Lower leg skin (tissue), 4 donors: ENCODE measurements around the gene ANKRD66. TPM values are rescaled to one million over a fixed set of nuclear protein-coding genes. Genes with fewer than 3 reads are reported as not detected.

Experiments
- DNase-seq, 2 donors: peaks; one replicate each; pipeline ENCODE4 v3.0.0-alpha.2; 2019; ENCODE audit warnings: low spot score in 2 of 2
- H3K4me3 ChIP-seq: fragments of 200-600 bp; sonication (generic); 2 replicates; pipeline ENCODE4 v1.5.1; 2017; ENCODE audit warnings: mild to moderate bottlenecking, low read depth; ENCODE audit not compliant: poor library complexity, severe bottlenecking
- POLR2A ChIP-seq, 2 donors: fragments of 450-650 bp; IDR thresholded peaks; one replicate each; pipeline ENCODE4 v1.6.1; 2016 to 2017; ENCODE audit warnings: antibody characterized with exemption in 2 of 2, mild to moderate bottlenecking in 1 of 2, moderate library complexity in 1 of 2
- WGBS, 2 donors: methylation state at CpG; one replicate each; pipeline ENCODE4 v1.1.5; 2018; 5-methylcytosine and 5-hydroxymethylcytosine counted together
- intact Hi-C: fragments of 100-400 bp; cut with DNase I; formaldehyde crosslinking; loops from one replicate; pipeline ENCODE4 v1.15.0; 2023; ENCODE audit warnings: low total_unique reads
- total RNA-seq, 4 donors: library from RNA; depleted of rRNA; stranded (reverse); fragments of >200 nt; gene quantifications; one replicate each; pipeline ENCODE4 v1.1.0, GENCODE V29; 2016
- TF ChIP-seq, protein P1 (sequence below), 3 donors: fragments of 450-650 bp; IDR thresholded peaks; one replicate each; pipeline ENCODE4 v1.5.1; 2016; ENCODE audit warnings: antibody characterized with exemption in 3 of 3, mild to moderate bottlenecking in 3 of 3, moderate library complexity in 2 of 3

The ANKRD66 gene
- total RNA-seq: not detected

DNA sequence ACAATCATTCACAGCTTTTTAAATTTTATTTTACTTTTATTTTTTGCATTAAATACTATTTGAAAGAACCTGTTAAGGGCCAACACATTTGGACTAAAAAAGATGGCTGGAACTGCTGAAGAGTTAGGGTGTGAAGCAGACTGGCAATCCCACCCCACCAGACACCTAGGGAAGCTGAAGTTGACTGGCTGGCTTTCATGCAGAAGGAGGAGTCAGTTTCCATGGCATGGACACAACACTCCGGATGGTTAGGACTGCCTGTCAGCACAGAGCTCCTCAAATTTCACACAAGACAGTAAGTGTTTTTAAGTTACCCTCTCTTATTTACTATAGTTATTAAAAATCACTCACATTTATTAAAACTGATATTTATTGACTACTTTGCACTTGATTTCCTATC is at the start of gene ANKRD66:
Gene ANKRD66, plus strand, starts transcription at position 238 of the 400 bp plus-strand sequence. CDS start 5,016 bp downstream, outside the sequence.
- no peak for DNase-seq
- H3K4me3 ChIP-seq: no peak within 1 kb of the TSS
- WGBS, 2 donors: 45 to 47% methylated on average over 1 of the region's 1 CpG
- intact Hi-C loops: no loop called here
- TF ChIP-seq, protein P1, sequence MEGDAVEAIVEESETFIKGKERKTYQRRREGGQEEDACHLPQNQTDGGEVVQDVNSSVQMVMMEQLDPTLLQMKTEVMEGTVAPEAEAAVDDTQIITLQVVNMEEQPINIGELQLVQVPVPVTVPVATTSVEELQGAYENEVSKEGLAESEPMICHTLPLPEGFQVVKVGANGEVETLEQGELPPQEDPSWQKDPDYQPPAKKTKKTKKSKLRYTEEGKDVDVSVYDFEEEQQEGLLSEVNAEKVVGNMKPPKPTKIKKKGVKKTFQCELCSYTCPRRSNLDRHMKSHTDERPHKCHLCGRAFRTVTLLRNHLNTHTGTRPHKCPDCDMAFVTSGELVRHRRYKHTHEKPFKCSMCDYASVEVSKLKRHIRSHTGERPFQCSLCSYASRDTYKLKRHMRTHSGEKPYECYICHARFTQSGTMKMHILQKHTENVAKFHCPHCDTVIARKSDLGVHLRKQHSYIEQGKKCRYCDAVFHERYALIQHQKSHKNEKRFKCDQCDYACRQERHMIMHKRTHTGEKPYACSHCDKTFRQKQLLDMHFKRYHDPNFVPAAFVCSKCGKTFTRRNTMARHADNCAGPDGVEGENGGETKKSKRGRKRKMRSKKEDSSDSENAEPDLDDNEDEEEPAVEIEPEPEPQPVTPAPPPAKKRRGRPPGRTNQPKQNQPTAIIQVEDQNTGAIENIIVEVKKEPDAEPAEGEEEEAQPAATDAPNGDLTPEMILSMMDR (IDR thresholded peaks at IDR 0.05): no peak
- TF ChIP-seq POLR2A (IDR thresholded peaks at IDR 0.05): no peak

- no peak for DNase-seq
- WGBS, 2 donors: 56 to 57% methylated on average over 1 of the region's 1 CpG
- TF ChIP-seq POLR2A (IDR thresholded peaks at IDR 0.05): no peak
- TF ChIP-seq, protein P1 (IDR thresholded peaks at IDR 0.05): no peak
- no peak overlapping the region for H3K4me3 ChIP-seq
- intact Hi-C loops: no loop called here
Observed at GRCh38 chr6:46699970-46700369, 46.8 kb upstream of the ANKRD66 start.

DNA sequence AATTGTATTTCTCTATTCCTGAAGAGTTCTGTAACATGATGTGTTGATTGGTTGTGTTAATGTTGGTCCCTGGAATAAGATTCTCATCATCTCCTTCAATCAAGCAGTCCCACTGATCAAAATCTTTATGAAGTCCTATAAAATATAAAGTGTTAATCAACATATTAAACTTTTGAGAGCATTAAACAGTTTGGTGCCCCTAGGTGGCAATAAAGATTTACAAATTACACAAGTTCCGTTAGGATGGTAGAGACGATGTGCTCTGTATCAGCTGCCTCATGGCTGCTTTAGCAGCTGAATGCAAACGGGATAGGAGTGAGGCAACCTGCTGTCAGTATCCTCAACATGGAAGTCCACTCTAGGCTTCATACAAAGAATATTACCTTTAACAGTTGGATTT is 42.2 kb upstream of the ANKRD66 start:
- H3K4me3 ChIP-seq: no peak overlapping the region
- intact Hi-C loops: no loop called here
- TF ChIP-seq, protein P1 (IDR thresholded peaks at IDR 0.05): no peak
- no peak for TF ChIP-seq POLR2A (IDR thresholded peaks at IDR 0.05)
- DNase-seq: no peak
- WGBS, 2 donors: 4 to 8% methylated on average over 3 of the region's 3 CpGs

DNA sequence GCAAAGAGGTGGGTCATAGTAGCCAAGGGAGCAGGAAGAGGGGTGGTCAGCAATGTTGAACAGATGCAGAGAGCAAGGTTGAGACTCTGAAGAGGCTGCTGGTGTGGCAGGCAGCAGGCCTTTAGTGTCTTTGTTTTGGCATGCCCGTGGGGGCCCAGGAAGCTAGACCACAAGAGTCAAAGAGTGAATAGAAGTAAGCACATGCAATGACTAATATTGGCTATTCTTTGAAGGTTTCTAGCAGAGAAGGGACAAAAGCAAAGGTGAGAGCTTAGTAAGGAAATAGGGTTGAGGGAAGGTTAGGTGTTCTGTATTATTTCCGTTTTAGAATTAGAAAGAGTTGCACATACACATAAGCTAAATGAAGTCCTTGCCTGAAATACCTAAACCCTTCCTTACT is 40.3 kb upstream of the ANKRD66 start:
- intact Hi-C loops: no loop called here
- no peak for TF ChIP-seq POLR2A (IDR thresholded peaks at IDR 0.05)
- TF ChIP-seq, protein P1 (IDR thresholded peaks at IDR 0.05): no peak
- no peak overlapping the region for H3K4me3 ChIP-seq
- DNase-seq: no peak
- 88 to 93% methylated on average over 2 of the region's 2 CpGs for WGBS, 2 donors

DNA sequence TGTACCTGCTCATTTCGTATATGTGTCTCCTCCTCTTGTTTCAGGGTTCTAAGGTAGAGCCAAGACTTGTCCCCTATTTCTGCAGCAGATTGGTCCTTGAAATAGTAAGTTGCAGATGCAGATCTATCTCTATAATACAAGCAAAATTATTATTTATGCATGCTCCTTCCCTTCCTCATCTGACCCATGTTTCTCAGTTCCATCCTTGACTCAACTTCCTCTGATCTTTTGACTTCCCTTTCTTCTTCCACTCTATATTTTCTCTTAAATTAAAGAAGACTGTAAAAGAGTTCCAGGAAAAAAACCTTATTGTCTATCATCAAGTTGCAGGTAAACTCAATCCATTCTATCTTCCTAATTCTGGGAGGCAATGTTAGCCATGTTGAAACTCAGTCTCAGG is 35.2 kb upstream of the ANKRD66 start:
- no peak for TF ChIP-seq POLR2A (IDR thresholded peaks at IDR 0.05)
- TF ChIP-seq, protein P1 (IDR thresholded peaks at IDR 0.05): no peak
- intact Hi-C loops: no loop called here
- WGBS, 2 donors: 78 to 91% methylated on average over 1 of the region's 1 CpG
- H3K4me3 ChIP-seq: no peak overlapping the region
- DNase-seq: no peak

- intact Hi-C loops: no loop called here
- TF ChIP-seq, protein P1 (IDR thresholded peaks at IDR 0.05): no peak
- no peak for TF ChIP-seq POLR2A (IDR thresholded peaks at IDR 0.05)
- no peak overlapping the region for H3K4me3 ChIP-seq
- DNase-seq: no peak
Observed at GRCh38 chr6:46715141-46715540, 31.6 kb upstream of the ANKRD66 start.
